ENCODE results near the gene ZAP70. TPM values are rescaled to one million over a fixed set of nuclear protein-coding genes. Genes with fewer than 3 reads are reported as not detected.

Gene ZAP70
- total RNA-seq, 4 donors from 2014 or later, result 2.6 to 16.1 (median 12.0) TPM

- Histone ChIP-seq H3K4me3 (no peak overlapping the region), H3K27ac (no peak overlapping the region), H3K9me3 (no peaks in the 10 kb centered on the region), H3K27me3 (no peaks in the 10 kb centered on the region), H3K36me3 (no peaks in the 10 kb centered on the region), H3K4me1 (no peaks in the 10 kb centered on the region)
- in situ Hi-C loops (cut with MboI; ENCODE audit: low pct_ligation_motif_present in 1 of 4, low pct_unique_long_range_greater_than_20kb in 1 of 4, low sequenced_read_pairs in 3 of 4), result no loop called here
- intact Hi-C loops (cut with DNase I; ENCODE audit: low total_unique reads), result no loop called here
- TF ChIP-seq EP300 (IDR thresholded peaks at IDR 0.05; ENCODE audit: low read depth), result no peak
- no peak for TF ChIP-seq CTCF (IDR thresholded peaks at IDR 0.05)
- no peak for TF ChIP-seq POLR2A (IDR thresholded peaks at IDR 0.05)
- TF ChIP-seq POLR2AphosphoS5 (IDR thresholded peaks at IDR 0.05), result no peak
- DNase-seq, result no peak
- WGBS, 2 donors (ENCODE audit: low coverage in 1 of 2), result 96 to 100% methylated on average over 1 to 6 of the region's 6 CpGs
Measured at GRCh38 chr2:97722227-97722626, 8.9 kb downstream of the ZAP70 start.

GRCh38 chr2:97723156-97724072, 10.0 kb downstream of the ZAP70 start:
- in situ Hi-C loops (cut with MboI; ENCODE audit: low pct_ligation_motif_present in 1 of 4, low pct_unique_long_range_greater_than_20kb in 1 of 4, low sequenced_read_pairs in 3 of 4), result no loop called here
- 92 to 100% methylated on average over 3 to 37 of the region's 37 CpGs for WGBS, 2 donors (ENCODE audit: low coverage in 1 of 2)

GRCh38 chr2:97724073-97724410, 10.7 kb downstream of the ZAP70 start:
- no peaks in the 10 kb centered on the region for H3K36me3 ChIP-seq
- H3K27me3 ChIP-seq, result no peaks in the 10 kb centered on the region
- no peak for TF ChIP-seq CTCF (IDR thresholded peaks at IDR 0.05)
- TF ChIP-seq POLR2A (IDR thresholded peaks at IDR 0.05), result no peak
- TF ChIP-seq EP300 (IDR thresholded peaks at IDR 0.05; ENCODE audit: low read depth), result no peak
- TF ChIP-seq POLR2AphosphoS5 (IDR thresholded peaks at IDR 0.05), result no peak
- DNase-seq, result no peak
- intact Hi-C loops (cut with DNase I; ENCODE audit: low total_unique reads) (no loop called here), in situ Hi-C loops (cut with MboI; ENCODE audit: low pct_ligation_motif_present in 1 of 4, low pct_unique_long_range_greater_than_20kb in 1 of 4, low sequenced_read_pairs in 3 of 4) (no loop called here)
- H3K4me3 ChIP-seq, result no peak overlapping the region
- 82% methylated on average over 41 of the region's 41 CpGs; no CpG with 5 or more reads in 1 of the 2 donors for WGBS, 2 donors (ENCODE audit: low coverage in 1 of 2)
- no peak overlapping the region for H3K27ac ChIP-seq
- no peaks in the 10 kb centered on the region for H3K4me1 ChIP-seq
- no peaks in the 10 kb centered on the region for H3K9me3 ChIP-seq

More at GRCh38 chr2:97723156-97724072, 10.0 kb downstream of the ZAP70 start:
- intact Hi-C loops (cut with DNase I; ENCODE audit: low total_unique reads), result no loop called here
- TF ChIP-seq CTCF (IDR thresholded peaks at IDR 0.05), result no peak
- TF ChIP-seq POLR2AphosphoS5 (IDR thresholded peaks at IDR 0.05), result no peak
- no peak for TF ChIP-seq EP300 (IDR thresholded peaks at IDR 0.05; ENCODE audit: low read depth)
- TF ChIP-seq POLR2A (IDR thresholded peaks at IDR 0.05), result no peak
- H3K4me1 ChIP-seq, result no peaks in the 10 kb centered on the region
- DNase-seq, result no peak
- H3K4me3 ChIP-seq, result no peak overlapping the region
- no peaks in the 10 kb centered on the region for H3K27me3 ChIP-seq
- H3K36me3 ChIP-seq, result no peaks in the 10 kb centered on the region
- no peaks in the 10 kb centered on the region for H3K9me3 ChIP-seq
- no peak overlapping the region for H3K27ac ChIP-seq

GRCh38 chr2:97724501-97724900, 11.1 kb downstream of the ZAP70 start:
- Histone ChIP-seq H3K9me3 (no peaks in the 10 kb centered on the region), H3K4me3 (no peak overlapping the region), H3K36me3 (no peaks in the 10 kb centered on the region), H3K27me3 (no peaks in the 10 kb centered on the region), H3K27ac (no peak overlapping the region), H3K4me1 (no peaks in the 10 kb centered on the region)
- intact Hi-C loops (cut with DNase I; ENCODE audit: low total_unique reads) (no loop called here), in situ Hi-C loops (cut with MboI; ENCODE audit: low pct_ligation_motif_present in 1 of 4, low pct_unique_long_range_greater_than_20kb in 1 of 4, low sequenced_read_pairs in 3 of 4) (no loop called here)
- no peak for TF ChIP-seq POLR2AphosphoS5 (IDR thresholded peaks at IDR 0.05)
- WGBS, 2 donors (ENCODE audit: low coverage in 1 of 2), result 43 to 84% methylated on average over 1 to 17 of the region's 17 CpGs
- DNase-seq, result no peak

Data from transverse colon (tissue), 4 donors.